PC-3 (cell line): ENCODE data around the gene FMNL3. TPM values are rescaled to one million over a fixed set of nuclear protein-coding genes. Genes with fewer than 3 reads are reported as not detected.

ENCODE experiments used
- ATAC-seq: fragments of 200-7000 bp; cut with Tn5 transposase; 2 replicates; pipeline ENCODE4 v1.9.1; 2020; ENCODE audit warnings: mild to moderate bottlenecking, moderate library complexity
- BruUV-seq: library from RNA; stranded (reverse); fragments of 400-500 nt; replicated peaks from 2 replicates; lab custom pipeline; 2021; lab: Mats Ljungman, UMichigan
- CTCF ChIA-PET: fragments of 300-600 bp; sonication (Branson Sonifier 250); formaldehyde crosslinking; loops from one replicate; lab custom pipeline; 2022; ENCODE audit warnings: antibody characterized with exemption; lab: Charles Lee
- POLR2A ChIA-PET: fragments of 300-600 bp; sonication (Branson Sonifier 250); formaldehyde crosslinking; loops from one replicate; lab custom pipeline; 2022; ENCODE audit warnings: antibody characterized with exemption; ENCODE audit not compliant: unreplicated experiment; lab: Charles Lee
- DNase-seq: peaks from one replicate; pipeline ENCODE4 v3.0.0-alpha.2; 2015
- H2AFZ ChIP-seq: fragments of 300-600 bp; sonication (generic); 2 replicates; pipeline ENCODE4 v1.6.0; 2016; ENCODE audit warnings: antibody characterized with exemption, low read length
- H3F3A ChIP-seq: fragments of 300-600 bp; sonication (generic); one replicate; pipeline ENCODE4 v1.6.0; 2017; ENCODE audit warnings: antibody characterized with exemption, low read length, control low read depth, mild to moderate bottlenecking; ENCODE audit not compliant: unreplicated experiment
- H3K27ac ChIP-seq: fragments of 300-600 bp; sonication (generic); 2 replicates; pipeline ENCODE4 v1.5.1; 2016; ENCODE audit warnings: mild to moderate bottlenecking, low read length
- H3K27me3 ChIP-seq: fragments of 300-600 bp; sonication (generic); 2 replicates; pipeline ENCODE4 v1.6.1; 2016; ENCODE audit warnings: low read length, mixed read lengths
- H3K36me3 ChIP-seq: fragments of 300-600 bp; sonication (generic); 2 replicates; pipeline ENCODE4 v1.6.1; 2016; ENCODE audit warnings: low read depth, mixed run types, low read length, mixed read lengths
- H3K4me1 ChIP-seq: fragments of 300-600 bp; sonication (generic); 2 replicates; pipeline ENCODE4 v1.5.1; 2016; ENCODE audit warnings: low read length; ENCODE audit not compliant: insufficient read depth
- H3K4me2 ChIP-seq: fragments of 300-600 bp; sonication (generic); 2 replicates; pipeline ENCODE4 v1.6.0; 2016; ENCODE audit warnings: low read length
- H3K4me3 ChIP-seq: fragments of 300-600 bp; sonication (generic); 2 replicates; pipeline ENCODE4 v1.5.1; 2016; ENCODE audit warnings: mild to moderate bottlenecking, low read length, mixed read lengths
- H3K79me2 ChIP-seq: fragments of 300-600 bp; sonication (generic); 2 replicates; pipeline ENCODE4 v1.6.1; 2017; ENCODE audit warnings: low read length, mixed read lengths
- H3K9ac ChIP-seq: fragments of 300-600 bp; sonication (generic); 2 replicates; pipeline ENCODE4 v1.6.0; 2016; ENCODE audit warnings: mild to moderate bottlenecking, low read length
- H3K9me2 ChIP-seq: fragments of 300-600 bp; sonication (generic); replicated peaks from 2 replicates; pipeline ENCODE4 v1.6.1; 2016; ENCODE audit warnings: mixed run types, low read length, mixed read lengths
- H3K9me3 ChIP-seq: fragments of 300-600 bp; sonication (generic); 2 replicates; pipeline ENCODE4 v1.6.1; 2016; ENCODE audit warnings: low read length, mixed read lengths
- H4K20me1 ChIP-seq: fragments of 300-600 bp; sonication (generic); 2 replicates; pipeline ENCODE4 v1.6.1; 2016; ENCODE audit warnings: low read length, mixed read lengths
- EZH2 ChIP-seq: fragments of 300-600 bp; sonication (generic); IDR thresholded peaks from one replicate; pipeline ENCODE4 v1.6.1; 2017; ENCODE audit warnings: antibody characterized with exemption, mild to moderate bottlenecking, low read length; ENCODE audit not compliant: unreplicated experiment
- EZH2phosphoT487 ChIP-seq: fragments of 300-600 bp; sonication (generic); IDR thresholded peaks from 2 replicates; pipeline ENCODE4 v1.6.1; 2018; ENCODE audit warnings: mild to moderate bottlenecking, antibody characterized with exemption, low read length, borderline replicate concordance
- intact Hi-C: fragments of 100-400 bp; cut with micrococcal nuclease; formaldehyde crosslinking; loops from 2 replicates; pipeline ENCODE4 v1.9.0; 2023
- total RNA-seq: library from RNA; depleted of rRNA; stranded (reverse); fragments of >200 nt; gene quantifications from 2 replicates; pipeline ENCODE4 v1.2.3, GENCODE V29; 2014
- TF ChIP-seq, protein P1 (sequence below): fragments of 300-600 bp; sonication (generic); conservative IDR thresholded peaks from 2 replicates; pipeline ENCODE4 v1.5.1; 2017; ENCODE audit warnings: antibody characterized with exemption, low read depth, mild to moderate bottlenecking, low read length

Gene FMNL3
- total RNA-seq, 1 experiment from 2014 or later, result 6.2 TPM

DNA sequence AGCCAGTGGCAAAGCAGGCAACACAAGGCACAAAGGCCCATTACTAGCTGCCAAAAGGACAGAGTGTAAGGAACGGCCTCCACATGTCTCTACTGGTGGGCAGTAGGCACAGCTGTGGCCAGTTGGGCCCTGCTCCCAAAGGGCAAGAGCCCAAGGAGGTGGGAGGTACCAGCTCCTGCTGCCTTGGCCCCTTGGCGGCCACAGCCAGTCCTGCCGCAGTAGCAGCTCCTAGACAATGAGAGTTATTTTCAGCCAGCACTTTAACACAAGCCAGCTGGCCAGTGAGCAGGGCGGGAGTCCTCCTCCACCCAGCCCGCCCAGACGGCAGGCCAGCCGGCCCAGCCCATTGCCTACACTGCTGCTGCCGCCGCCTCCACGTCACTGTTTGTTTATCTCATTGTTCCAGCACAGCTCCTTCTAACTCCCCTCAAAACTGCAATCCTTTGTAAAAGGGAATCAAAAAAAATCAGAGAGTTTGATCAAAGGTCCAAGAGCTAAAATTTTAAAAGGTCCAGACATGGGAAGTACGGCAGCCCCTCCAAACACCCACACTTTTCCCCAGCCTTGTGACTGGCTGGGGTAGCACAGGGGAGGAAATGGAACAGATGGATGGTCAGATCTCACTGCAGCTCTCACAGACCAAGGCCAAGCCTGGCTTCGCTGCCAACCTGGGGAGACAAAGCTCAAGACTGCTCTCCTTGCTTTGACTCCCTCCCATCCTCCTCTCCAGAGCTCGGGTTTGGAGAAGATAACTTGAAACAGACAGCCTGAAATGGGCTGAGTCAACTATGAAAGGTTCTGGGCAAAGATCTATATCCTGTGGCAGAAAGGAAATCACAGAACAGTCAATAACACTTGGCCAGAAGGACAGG lies 33.5 kb downstream of the FMNL3 start:
- Histone ChIP-seq H3K36me3 (no peaks in the 10 kb centered on the region), H4K20me1 (no peaks in the 10 kb centered on the region), H3K4me3 (no peak overlapping the region), H3K79me2 (no peaks in the 10 kb centered on the region), H3F3A (no peaks in the 10 kb centered on the region), H3K9ac (no peak overlapping the region), H3K4me2 (no peak overlapping the region), H2AFZ (no peak overlapping the region), H3K9me2 (no peaks in the 10 kb centered on the region), H3K27ac (no peak overlapping the region), H3K9me3 (no peaks in the 10 kb centered on the region), H3K27me3 (no peaks in the 10 kb centered on the region), H3K4me1 (no peaks in the 10 kb centered on the region)
- BruUV-seq, result no TSS peak
- ATAC-seq, result peak; percentile 90
- no peak for DNase-seq
- POLR2A ChIA-PET, result no interaction called here
- intact Hi-C loops, result no loop called here
- TF ChIP-seq, protein P1, sequence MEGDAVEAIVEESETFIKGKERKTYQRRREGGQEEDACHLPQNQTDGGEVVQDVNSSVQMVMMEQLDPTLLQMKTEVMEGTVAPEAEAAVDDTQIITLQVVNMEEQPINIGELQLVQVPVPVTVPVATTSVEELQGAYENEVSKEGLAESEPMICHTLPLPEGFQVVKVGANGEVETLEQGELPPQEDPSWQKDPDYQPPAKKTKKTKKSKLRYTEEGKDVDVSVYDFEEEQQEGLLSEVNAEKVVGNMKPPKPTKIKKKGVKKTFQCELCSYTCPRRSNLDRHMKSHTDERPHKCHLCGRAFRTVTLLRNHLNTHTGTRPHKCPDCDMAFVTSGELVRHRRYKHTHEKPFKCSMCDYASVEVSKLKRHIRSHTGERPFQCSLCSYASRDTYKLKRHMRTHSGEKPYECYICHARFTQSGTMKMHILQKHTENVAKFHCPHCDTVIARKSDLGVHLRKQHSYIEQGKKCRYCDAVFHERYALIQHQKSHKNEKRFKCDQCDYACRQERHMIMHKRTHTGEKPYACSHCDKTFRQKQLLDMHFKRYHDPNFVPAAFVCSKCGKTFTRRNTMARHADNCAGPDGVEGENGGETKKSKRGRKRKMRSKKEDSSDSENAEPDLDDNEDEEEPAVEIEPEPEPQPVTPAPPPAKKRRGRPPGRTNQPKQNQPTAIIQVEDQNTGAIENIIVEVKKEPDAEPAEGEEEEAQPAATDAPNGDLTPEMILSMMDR, result no peak
- TF ChIP-seq EZH2 (no peak), EZH2phosphoT487 (no peak)
- CTCF ChIA-PET, result interaction anchor here (1.2 kb wide), 1 partner anchor 68 kb away, joined by 3 read pairs; the partner anchor contains the start of gene TMBIM6

GRCh38 chr12:49672301-49673217 lies 34.6 kb downstream of the FMNL3 start:
- H3K4me1 ChIP-seq, result no peaks in the 10 kb centered on the region
- H3K9me2 ChIP-seq, result no peaks in the 10 kb centered on the region
- no peak overlapping the region for H3K27ac ChIP-seq
- no peaks in the 10 kb centered on the region for H3K79me2 ChIP-seq
- DNase-seq (no peak), ATAC-seq (no peak)
- intact Hi-C loops, result no loop called here
- POLR2A ChIA-PET, result no interaction called here
- no peak overlapping the region for H3K4me2 ChIP-seq
- CTCF ChIA-PET, result interaction anchor here (1.2 kb wide), 1 partner anchor 69 kb away, joined by 3 read pairs; the partner anchor contains the start of gene TMBIM6
- TF ChIP-seq EZH2phosphoT487 (no peak), EZH2 (no peak)
- TF ChIP-seq, protein P1, result no peak
- H2AFZ ChIP-seq, result no peak overlapping the region
- H3K9me3 ChIP-seq, result no peaks in the 10 kb centered on the region
- H3F3A ChIP-seq, result no peaks in the 10 kb centered on the region
- no peaks in the 10 kb centered on the region for H3K27me3 ChIP-seq
- no TSS peak for BruUV-seq
- H3K4me3 ChIP-seq, result no peak overlapping the region
- H4K20me1 ChIP-seq, result no peaks in the 10 kb centered on the region
- no peak overlapping the region for H3K9ac ChIP-seq
- no peaks in the 10 kb centered on the region for H3K36me3 ChIP-seq
